OCI-LY7 (cell line): ENCODE results near the gene UTP18. TPM values are rescaled to one million over a fixed set of nuclear protein-coding genes. Genes with fewer than 3 reads are reported as not detected.

Experiments used
- BruUV-seq: library from RNA; stranded (reverse); fragments of 400-500 nt; replicated peaks from 2 replicates; lab custom pipeline; 2021; lab: Mats Ljungman, UMichigan
- CTCF ChIA-PET: fragments of 300-600 bp; sonication (Branson Sonifier 250); formaldehyde crosslinking; loops from one replicate; lab custom pipeline; 2022; ENCODE audit warnings: antibody characterized with exemption; ENCODE audit not compliant: unreplicated experiment; lab: Charles Lee
- POLR2A ChIA-PET: fragments of 300-600 bp; sonication (Branson Sonifier 250); formaldehyde crosslinking; loops from one replicate; lab custom pipeline; 2022; ENCODE audit warnings: antibody characterized with exemption; lab: Charles Lee
- DNase-seq: peaks from one replicate; pipeline ENCODE4 v3.0.0-alpha.2; 2015; ENCODE audit warnings: low spot score
- H2AFZ ChIP-seq: fragments of 200-600 bp; sonication (generic), shearing (Covaris generic); 2 replicates; pipeline ENCODE4 v1.6.1; 2014; ENCODE audit warnings: mild to moderate bottlenecking, antibody characterized with exemption, low read length, moderate library complexity
- H3K27ac ChIP-seq: fragments of 200-600 bp; sonication (generic); 2 replicates; pipeline ENCODE4 v1.5.1; 2014; ENCODE audit warnings: mixed run types, low read depth, mild to moderate bottlenecking, moderate library complexity, low read length, inconsistent platforms; ENCODE audit not compliant: poor library complexity, severe bottlenecking
- H3K36me3 ChIP-seq: fragments of 200-600 bp; sonication (generic); 2 replicates; pipeline ENCODE4 v1.6.1; 2014; ENCODE audit warnings: mild to moderate bottlenecking, antibody characterized with exemption, low read length, moderate library complexity, mixed read lengths; ENCODE audit not compliant: insufficient read depth
- H3K4me1 ChIP-seq: fragments of 200-600 bp; sonication (generic); 2 replicates; pipeline ENCODE4 v1.5.1; 2014; ENCODE audit warnings: mild to moderate bottlenecking, low read length; ENCODE audit not compliant: insufficient read depth, poor library complexity, severe bottlenecking
- H3K4me2 ChIP-seq: fragments of 200-600 bp; sonication (generic); 2 replicates; pipeline ENCODE4 v1.6.1; 2014; ENCODE audit warnings: mild to moderate bottlenecking, low read length
- H3K4me3 ChIP-seq: fragments of 200-600 bp; sonication (generic); 2 replicates; pipeline ENCODE4 v1.5.1; 2014; ENCODE audit warnings: mild to moderate bottlenecking, low read depth, low read length; ENCODE audit not compliant: poor library complexity, severe bottlenecking
- H3K79me2 ChIP-seq: fragments of 200-600 bp; sonication (generic); 2 replicates; pipeline ENCODE4 v1.6.1; 2016; ENCODE audit warnings: low read depth, mild to moderate bottlenecking, low read length, moderate library complexity, mixed read lengths; ENCODE audit not compliant: insufficient read depth
- H3K9me2 ChIP-seq: fragments of 200-600 bp; sonication (generic); 2 replicates; pipeline ENCODE4 v1.6.1; 2016; ENCODE audit warnings: mild to moderate bottlenecking, low read length, mixed read lengths; ENCODE audit not compliant: insufficient read depth
- H3K9me3 ChIP-seq: fragments of 200-600 bp; sonication (generic); 2 replicates; pipeline ENCODE4 v1.6.1; 2014; ENCODE audit warnings: mild to moderate bottlenecking, mixed run types, low read length, mixed read lengths
- H4K20me1 ChIP-seq: fragments of 200-600 bp; sonication (generic); 2 replicates; pipeline ENCODE4 v1.6.1; 2014; ENCODE audit warnings: mild to moderate bottlenecking, antibody characterized with exemption, low read length, moderate library complexity, mixed read lengths; ENCODE audit not compliant: insufficient read depth
- EZH2phosphoT487 ChIP-seq: fragments of 200-600 bp; sonication (generic); IDR thresholded peaks from 2 replicates; pipeline ENCODE4 v1.6.1; 2018; ENCODE audit warnings: low read depth, borderline replicate concordance, mild to moderate bottlenecking, mixed run types, antibody characterized with exemption, low read length, moderate library complexity, mixed read lengths
- intact Hi-C: fragments of 100-400 bp; cut with micrococcal nuclease; formaldehyde crosslinking; loops from one replicate; pipeline ENCODE4 v1.10.0; 2022; ENCODE audit not compliant: unreplicated experiment
- total RNA-seq, 2 experiments: library from RNA; depleted of rRNA in 1 of 2; stranded (reverse); fragments of >200 nt in 1 of 2; shearing (Covaris generic) in 1 of 2; gene quantifications; 2 replicates each; pipeline ENCODE4 v1.2.3, GENCODE V29; 2014 to 2022
- TF ChIP-seq, protein P1 (sequence below): fragments of 200-600 bp; sonication (generic); conservative IDR thresholded peaks from 2 replicates; pipeline ENCODE4 v1.5.1; 2014; ENCODE audit warnings: mild to moderate bottlenecking, antibody characterized with exemption, low read length, moderate library complexity, mixed read lengths

Gene UTP18
- total RNA-seq, 2 experiments from 2014 or later, result 58.1 to 68.3 TPM

- peak within 1 kb of the TSS; percentile 80 for H3K27ac ChIP-seq
- peaks cover 54% of the 10 kb centered on the region for H4K20me1 ChIP-seq
- DNase-seq, result peak; percentile 98
- H3K36me3 ChIP-seq, result peaks cover 62% of the 10 kb centered on the region
- peak within 1 kb of the TSS; percentile 93 for H3K4me2 ChIP-seq
- no peaks in the 10 kb centered on the region for H3K9me2 ChIP-seq
- TF ChIP-seq, protein P1, sequence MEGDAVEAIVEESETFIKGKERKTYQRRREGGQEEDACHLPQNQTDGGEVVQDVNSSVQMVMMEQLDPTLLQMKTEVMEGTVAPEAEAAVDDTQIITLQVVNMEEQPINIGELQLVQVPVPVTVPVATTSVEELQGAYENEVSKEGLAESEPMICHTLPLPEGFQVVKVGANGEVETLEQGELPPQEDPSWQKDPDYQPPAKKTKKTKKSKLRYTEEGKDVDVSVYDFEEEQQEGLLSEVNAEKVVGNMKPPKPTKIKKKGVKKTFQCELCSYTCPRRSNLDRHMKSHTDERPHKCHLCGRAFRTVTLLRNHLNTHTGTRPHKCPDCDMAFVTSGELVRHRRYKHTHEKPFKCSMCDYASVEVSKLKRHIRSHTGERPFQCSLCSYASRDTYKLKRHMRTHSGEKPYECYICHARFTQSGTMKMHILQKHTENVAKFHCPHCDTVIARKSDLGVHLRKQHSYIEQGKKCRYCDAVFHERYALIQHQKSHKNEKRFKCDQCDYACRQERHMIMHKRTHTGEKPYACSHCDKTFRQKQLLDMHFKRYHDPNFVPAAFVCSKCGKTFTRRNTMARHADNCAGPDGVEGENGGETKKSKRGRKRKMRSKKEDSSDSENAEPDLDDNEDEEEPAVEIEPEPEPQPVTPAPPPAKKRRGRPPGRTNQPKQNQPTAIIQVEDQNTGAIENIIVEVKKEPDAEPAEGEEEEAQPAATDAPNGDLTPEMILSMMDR, result no peak
- TF ChIP-seq EZH2phosphoT487, result no peak
- peaks cover 94% of the 10 kb centered on the region for H3K79me2 ChIP-seq
- H3K4me3 ChIP-seq, result peak within 1 kb of the TSS; percentile 97
- H3K4me1 ChIP-seq, result peaks cover 51% of the 10 kb centered on the region
- intact Hi-C loops, result loop anchor here (1.0 to 5.0 kb wide), 4 partner anchors 21 to 392 kb away; partner anchors contain the start of genes NME2 and TOB1
- no TSS peak for BruUV-seq
- no peaks in the 10 kb centered on the region for H3K9me3 ChIP-seq
- H2AFZ ChIP-seq, result peak within 1 kb of the TSS; percentile 76
- CTCF ChIA-PET, result no interaction called here
- POLR2A ChIA-PET, result no interaction called here
Measured at GRCh38 chr17:51259564-51260236, 646 bp upstream of the UTP18 start, which contains the start of gene MBTD1. TSS of gene MBTD1 (minus strand) at chr17:51260049. CDS start at chr17:51225161, 34,888 bp downstream.

DNA sequence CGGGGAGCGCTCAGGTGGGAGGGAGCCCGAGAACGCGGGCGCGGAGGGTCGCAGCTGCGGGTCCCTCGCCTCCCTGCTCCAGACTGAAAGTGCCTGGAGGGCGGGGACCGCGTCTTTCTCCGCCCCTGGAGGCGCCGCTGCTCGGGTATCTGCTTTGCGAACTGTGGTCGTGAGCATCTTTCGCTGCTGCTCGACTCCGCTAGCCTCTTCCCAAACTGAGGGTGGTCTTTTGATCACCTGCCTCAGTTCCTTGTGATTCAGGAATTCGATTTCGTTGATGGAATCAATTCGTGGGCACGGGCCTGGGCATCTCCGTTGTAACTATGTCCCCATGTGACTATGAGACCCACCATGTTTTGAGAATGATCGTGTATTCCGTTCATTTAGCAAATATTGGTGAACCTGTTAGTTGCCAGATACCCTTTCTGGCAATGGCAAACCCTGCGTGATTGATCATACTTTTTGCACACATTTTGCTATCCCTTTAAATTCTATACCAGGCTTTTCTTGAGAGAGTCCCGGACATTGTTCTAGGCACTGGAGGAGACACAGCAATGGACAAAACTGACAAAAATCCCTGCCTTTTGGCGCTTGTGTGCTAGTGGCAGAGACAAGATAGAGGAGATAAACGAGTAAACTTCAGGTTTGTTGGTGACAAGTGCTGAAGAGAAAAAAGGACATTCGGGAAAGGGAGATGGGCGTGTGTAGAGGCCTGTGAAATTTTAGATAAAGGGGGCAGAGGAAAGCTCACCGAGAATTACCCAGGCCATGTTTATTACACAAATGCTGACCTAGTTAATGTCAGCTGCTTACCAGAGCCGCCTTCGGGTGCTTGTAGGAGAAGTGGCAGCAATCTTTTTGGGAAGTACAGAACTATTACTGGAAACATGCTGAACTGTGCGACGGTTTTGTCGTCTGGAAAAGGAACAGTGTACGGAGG is 948 bp downstream of the UTP18 start:
- CTCF ChIA-PET, result no interaction called here
- H3K4me2 ChIP-seq, result peak overlapping the region; percentile 87

More for the DNA sequence above, 948 bp downstream of the UTP18 start:
- intact Hi-C loops, result loop anchor here (2.0 to 5.0 kb wide), 2 partner anchors 94 to 394 kb away; partner anchors contain the start of genes NME2 and TOB1
- Histone ChIP-seq H3K9me2 (no peaks in the 10 kb centered on the region), H3K4me3 (peak overlapping the region; percentile 97), H3K9me3 (no peaks in the 10 kb centered on the region), H3K36me3 (peaks cover 63% of the 10 kb centered on the region), H4K20me1 (peaks cover 48% of the 10 kb centered on the region), H2AFZ (peak overlapping the region; percentile 76; the same call in 1 of the 2 replicates), H3K27ac (peak overlapping the region; percentile 80), H3K4me1 (peaks cover 46% of the 10 kb centered on the region), H3K79me2 (peaks cover 92% of the 10 kb centered on the region)
- POLR2A ChIA-PET, result interaction anchor here (0.9 to 1.9 kb wide), 3 partner anchors 11 to 31 kb away, joined by 3 to 9 read pairs (median 4); no protein-coding TSS in a partner anchor
- TF ChIP-seq, protein P1, result no peak
- TF ChIP-seq EZH2phosphoT487, result no peak
- DNase-seq, result no peak
- BruUV-seq, result no TSS peak
